ENCODE measurements around the gene ZHX3. TPM values are rescaled to one million over a fixed set of nuclear protein-coding genes. Genes with fewer than 3 reads are reported as not detected.
A peak's percentile ranks its signal among the peaks of the same experiment; 100 is the strongest.

The ZHX3 gene
- total and polyA plus RNA-seq, 2 donors (not counting 1 experiment from before 2014, with no cell fraction given) = 27.7 to 28.0 TPM

DNA sequence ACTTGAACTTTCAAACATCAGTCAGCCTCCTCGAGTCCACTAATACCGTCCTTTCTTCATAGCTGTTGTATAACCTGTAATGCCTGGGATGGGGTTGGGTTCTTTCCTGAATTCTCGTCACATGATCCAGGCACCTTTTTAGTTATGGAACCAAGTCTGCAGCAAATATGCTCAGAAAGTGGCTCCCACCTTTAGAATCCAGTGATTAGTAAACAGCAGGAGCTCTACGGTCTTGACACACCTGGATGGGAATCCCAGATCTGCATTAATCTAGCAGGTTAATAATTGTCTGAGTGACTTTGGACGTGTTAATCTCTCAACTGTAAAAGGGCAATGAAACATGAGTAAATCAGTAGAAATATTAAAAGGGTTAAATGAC lies 729 bp upstream of the ZHX3 start:
- Histone ChIP-seq H3K4me2 (ENCODE audit: extremely low read depth, insufficient read depth, low read length) (peak overlapping the region; percentile 99), H3K9me3 (ENCODE audit: control insufficient read depth, insufficient read depth, low read depth, low read length) (no peaks in the 10 kb centered on the region), H3K27me3 (ENCODE audit: control insufficient read depth, insufficient read depth, low read length) (no peaks in the 10 kb centered on the region), H3K36me3 (ENCODE audit: control insufficient read depth, insufficient read depth, low read length) (no peaks in the 10 kb centered on the region), H4K20me1 (ENCODE audit: control insufficient read depth, extremely low read depth, insufficient read depth, low read length) (no peaks in the 10 kb centered on the region), H3K79me2 (ENCODE audit: control insufficient read depth, insufficient read depth, low read length) (peaks cover 28% of the 10 kb centered on the region), H3K4me1 (ENCODE audit: control insufficient read depth, extremely low read depth, insufficient read depth, low read length) (peaks cover 2% of the 10 kb centered on the region), H3K27ac (ENCODE audit: insufficient read depth, low read length) (peak overlapping the region; percentile 75), H2AFZ (ENCODE audit: low read length) (no peak overlapping the region), H3K9ac (ENCODE audit: insufficient read depth, low read length) (no peak overlapping the region), H3K4me3 (replicated peaks in 1 of 4; ENCODE audit: control extremely low read depth in 1 of 4, insufficient read depth in 1 of 4, low read depth in 3 of 4, low read length in 4 of 4) (peak overlapping the region; percentile 56 to 68 (median 60))
- DNase-seq (ENCODE audit: low read depth in 2 of 2) = no peak
- TF ChIP-seq, protein P1, sequence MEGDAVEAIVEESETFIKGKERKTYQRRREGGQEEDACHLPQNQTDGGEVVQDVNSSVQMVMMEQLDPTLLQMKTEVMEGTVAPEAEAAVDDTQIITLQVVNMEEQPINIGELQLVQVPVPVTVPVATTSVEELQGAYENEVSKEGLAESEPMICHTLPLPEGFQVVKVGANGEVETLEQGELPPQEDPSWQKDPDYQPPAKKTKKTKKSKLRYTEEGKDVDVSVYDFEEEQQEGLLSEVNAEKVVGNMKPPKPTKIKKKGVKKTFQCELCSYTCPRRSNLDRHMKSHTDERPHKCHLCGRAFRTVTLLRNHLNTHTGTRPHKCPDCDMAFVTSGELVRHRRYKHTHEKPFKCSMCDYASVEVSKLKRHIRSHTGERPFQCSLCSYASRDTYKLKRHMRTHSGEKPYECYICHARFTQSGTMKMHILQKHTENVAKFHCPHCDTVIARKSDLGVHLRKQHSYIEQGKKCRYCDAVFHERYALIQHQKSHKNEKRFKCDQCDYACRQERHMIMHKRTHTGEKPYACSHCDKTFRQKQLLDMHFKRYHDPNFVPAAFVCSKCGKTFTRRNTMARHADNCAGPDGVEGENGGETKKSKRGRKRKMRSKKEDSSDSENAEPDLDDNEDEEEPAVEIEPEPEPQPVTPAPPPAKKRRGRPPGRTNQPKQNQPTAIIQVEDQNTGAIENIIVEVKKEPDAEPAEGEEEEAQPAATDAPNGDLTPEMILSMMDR (conservative IDR thresholded peaks at IDR 0.05 in 1 of 2, IDR thresholded peaks at IDR 0.05 in 1 of 2; ENCODE audit: low read depth in 1 of 2, low read length in 2 of 2) = no peak
- no peak for TF ChIP-seq EZH2 (IDR thresholded peaks at IDR 0.05; ENCODE audit: low read length, missing control alignments)

DNA sequence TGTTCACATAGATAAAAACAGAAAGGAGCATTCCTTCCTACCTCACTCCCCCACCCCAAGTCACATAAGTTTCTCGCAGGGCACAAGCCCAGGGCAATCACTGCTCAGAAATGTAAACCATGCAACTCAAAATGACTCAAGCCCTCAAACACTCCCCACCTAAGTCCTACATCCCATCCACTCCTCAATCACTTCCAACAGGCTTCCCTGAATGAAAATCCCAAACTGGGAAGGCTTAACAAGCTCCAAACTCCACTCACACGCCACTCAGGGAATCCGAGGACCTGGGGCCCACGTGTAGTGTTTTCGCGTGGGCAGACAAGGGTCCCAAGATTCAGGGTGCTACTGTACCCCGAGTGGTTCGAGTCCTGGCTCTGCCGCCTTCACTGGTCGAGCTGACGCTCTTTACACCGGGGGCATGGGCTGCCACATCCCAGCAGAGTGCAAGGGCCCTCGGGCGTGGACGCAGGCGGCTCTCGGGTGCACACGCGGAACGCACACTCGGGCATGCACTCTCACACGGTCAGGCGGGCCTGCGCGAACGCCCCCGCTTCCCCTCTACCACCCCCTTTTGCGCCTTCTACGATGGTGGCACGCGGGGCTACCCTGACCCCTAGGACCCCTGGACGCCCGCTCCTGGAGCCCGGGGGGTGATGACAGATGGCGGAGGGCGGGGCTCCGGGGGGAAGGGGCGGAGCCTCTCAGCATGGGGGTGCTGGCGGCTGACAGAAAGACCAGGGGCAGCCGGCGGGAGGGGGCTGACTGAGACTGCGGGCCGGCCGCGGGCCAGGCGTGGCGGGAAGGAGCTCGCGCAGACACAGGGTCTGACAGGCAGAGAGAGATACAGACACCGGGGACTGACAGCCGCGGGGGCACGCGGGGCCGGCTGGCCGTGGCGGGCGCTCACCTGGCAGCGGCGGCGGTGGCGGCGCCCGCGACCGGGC lies 657 bp downstream of the ZHX3 start:
- no peaks in the 10 kb centered on the region for H3K9me3 ChIP-seq (ENCODE audit: control insufficient read depth, insufficient read depth, low read depth, low read length)
- TF ChIP-seq, protein P1 (conservative IDR thresholded peaks at IDR 0.05 in 1 of 2, IDR thresholded peaks at IDR 0.05 in 1 of 2; ENCODE audit: low read depth in 1 of 2, low read length in 2 of 2) = no peak
- no peak for TF ChIP-seq EZH2 (IDR thresholded peaks at IDR 0.05; ENCODE audit: low read length, missing control alignments)
- H3K27me3 ChIP-seq (ENCODE audit: control insufficient read depth, insufficient read depth, low read length) = no peaks in the 10 kb centered on the region
- H3K79me2 ChIP-seq (ENCODE audit: control insufficient read depth, insufficient read depth, low read length) = peaks cover 42% of the 10 kb centered on the region
- H3K27ac ChIP-seq (ENCODE audit: insufficient read depth, low read length) = peak overlapping the region; percentile 98
- DNase-seq (ENCODE audit: low read depth in 2 of 2) = peak; percentile 86 to 95
- peak overlapping the region; percentile 67 to 89 (median 80) for H3K4me3 ChIP-seq (replicated peaks in 1 of 4; ENCODE audit: control extremely low read depth in 1 of 4, insufficient read depth in 1 of 4, low read depth in 3 of 4, low read length in 4 of 4)
- peak overlapping the region; percentile 89 for H3K9ac ChIP-seq (ENCODE audit: insufficient read depth, low read length)
- peak overlapping the region; percentile 70 for H3K4me2 ChIP-seq (ENCODE audit: extremely low read depth, insufficient read depth, low read length)
- peak overlapping the region; percentile 37 for H2AFZ ChIP-seq (ENCODE audit: low read length)
- H3K4me1 ChIP-seq (ENCODE audit: control insufficient read depth, extremely low read depth, insufficient read depth, low read length) = peaks cover 2% of the 10 kb centered on the region
- peaks cover 1% of the 10 kb centered on the region for H3K36me3 ChIP-seq (ENCODE audit: control insufficient read depth, insufficient read depth, low read length)
- H4K20me1 ChIP-seq (ENCODE audit: control insufficient read depth, extremely low read depth, insufficient read depth, low read length) = no peaks in the 10 kb centered on the region

DNA sequence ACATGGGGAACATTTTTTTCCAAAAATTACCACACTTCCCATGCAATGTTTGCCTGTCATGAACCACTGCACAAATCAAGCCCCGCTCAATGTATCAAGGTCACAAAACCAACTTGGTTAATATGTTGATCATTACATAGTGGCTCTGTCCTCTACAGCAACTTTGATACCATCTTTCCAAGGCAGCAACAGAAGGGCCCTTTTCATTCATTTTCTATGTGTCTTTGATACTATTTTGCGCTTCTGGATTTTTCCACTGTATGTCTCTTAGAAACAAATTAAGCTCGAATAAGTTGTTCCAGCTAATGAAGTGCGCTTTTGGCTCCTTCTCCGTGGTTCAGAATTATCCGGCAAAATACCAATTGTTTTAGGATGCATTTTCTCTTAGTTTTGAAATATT lies 1.5 kb downstream of the ZHX3 start:
- H3K4me3 ChIP-seq (replicated peaks in 1 of 4; ENCODE audit: control extremely low read depth in 1 of 4, insufficient read depth in 1 of 4, low read depth in 3 of 4, low read length in 4 of 4) = peak overlapping the region; percentile 67 to 89 (median 80)
- H3K4me1 ChIP-seq (ENCODE audit: control insufficient read depth, extremely low read depth, insufficient read depth, low read length) = peaks cover 2% of the 10 kb centered on the region
- H3K27me3 ChIP-seq (ENCODE audit: control insufficient read depth, insufficient read depth, low read length) = no peaks in the 10 kb centered on the region
- H3K36me3 ChIP-seq (ENCODE audit: control insufficient read depth, insufficient read depth, low read length) = peaks cover 3% of the 10 kb centered on the region
- H3K9me3 ChIP-seq (ENCODE audit: control insufficient read depth, insufficient read depth, low read depth, low read length) = no peaks in the 10 kb centered on the region
- H2AFZ ChIP-seq (ENCODE audit: low read length) = no peak overlapping the region
- TF ChIP-seq EZH2 (IDR thresholded peaks at IDR 0.05; ENCODE audit: low read length, missing control alignments) = no peak
- TF ChIP-seq, protein P1 (conservative IDR thresholded peaks at IDR 0.05 in 1 of 2, IDR thresholded peaks at IDR 0.05 in 1 of 2; ENCODE audit: low read depth in 1 of 2, low read length in 2 of 2) = no peak
- H3K4me2 ChIP-seq (ENCODE audit: extremely low read depth, insufficient read depth, low read length) = peak overlapping the region; percentile 70
- peak overlapping the region; percentile 98 for H3K27ac ChIP-seq (ENCODE audit: insufficient read depth, low read length)
- no peaks in the 10 kb centered on the region for H4K20me1 ChIP-seq (ENCODE audit: control insufficient read depth, extremely low read depth, insufficient read depth, low read length)
- H3K79me2 ChIP-seq (ENCODE audit: control insufficient read depth, insufficient read depth, low read length) = peaks cover 50% of the 10 kb centered on the region
- DNase-seq (ENCODE audit: low read depth in 2 of 2) = peak in 1 of 2 donors; percentile 39
- peak overlapping the region; percentile 33 for H3K9ac ChIP-seq (ENCODE audit: insufficient read depth, low read length)
